Activated gamma-delta T cell treated with anti-CD3 and anti-CD28 coated beads, Interleukin-2, amount 50 U/mL, for 16 hours (primary cell): Measurements from ENCODE around the gene CYP2W1.
"Not testable (repeated sequence)": the region's sequence is repeated elsewhere in the genome, so short reads cannot be mapped to it uniquely, and the experiment has no call there.

Experiments
- DNase-seq: peaks from one replicate; pipeline ENCODE4 v3.0.0-alpha.2; 2020; ENCODE audit warnings: low read depth

Gene CYP2W1

GRCh38 chr7:999149-999879, 16.3 kb downstream of the CYP2W1 start:
- DNase-seq = no peak

- no peak for DNase-seq
These were observed 17.3 kb downstream of the CYP2W1 start for GRCh38 chr7:999941-1000935.

- not testable (repeated sequence) for DNase-seq
These were observed 18.2 kb downstream of the CYP2W1 start for GRCh38 chr7:1001069-1001770.

DNA sequence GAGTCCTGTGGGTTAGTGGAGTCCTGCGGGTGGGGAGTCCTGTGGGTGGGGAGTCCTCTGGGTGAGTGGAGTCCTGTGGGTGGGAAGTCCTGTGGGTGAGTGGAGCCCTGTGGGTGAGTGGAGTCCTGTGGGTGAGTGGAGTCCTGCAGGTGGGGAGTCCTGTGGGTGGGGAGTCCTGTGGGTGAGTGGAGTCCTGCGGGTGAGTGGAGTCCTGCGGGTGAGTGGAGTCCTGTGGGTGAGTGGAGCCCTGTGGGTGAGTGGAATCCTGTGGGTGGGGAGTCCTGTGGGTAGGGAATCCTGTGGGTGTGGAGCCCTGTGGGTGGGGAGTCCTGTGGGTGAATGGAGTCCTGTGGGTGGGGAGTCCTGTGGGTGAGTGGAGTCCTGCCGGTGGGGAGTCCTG, 19.0 kb downstream of the CYP2W1 start:
- DNase-seq = not testable (repeated sequence)

- not testable (repeated sequence) for DNase-seq
These were observed 19.5 kb downstream of the CYP2W1 start for GRCh38 chr7:1002445-1002844.

DNA sequence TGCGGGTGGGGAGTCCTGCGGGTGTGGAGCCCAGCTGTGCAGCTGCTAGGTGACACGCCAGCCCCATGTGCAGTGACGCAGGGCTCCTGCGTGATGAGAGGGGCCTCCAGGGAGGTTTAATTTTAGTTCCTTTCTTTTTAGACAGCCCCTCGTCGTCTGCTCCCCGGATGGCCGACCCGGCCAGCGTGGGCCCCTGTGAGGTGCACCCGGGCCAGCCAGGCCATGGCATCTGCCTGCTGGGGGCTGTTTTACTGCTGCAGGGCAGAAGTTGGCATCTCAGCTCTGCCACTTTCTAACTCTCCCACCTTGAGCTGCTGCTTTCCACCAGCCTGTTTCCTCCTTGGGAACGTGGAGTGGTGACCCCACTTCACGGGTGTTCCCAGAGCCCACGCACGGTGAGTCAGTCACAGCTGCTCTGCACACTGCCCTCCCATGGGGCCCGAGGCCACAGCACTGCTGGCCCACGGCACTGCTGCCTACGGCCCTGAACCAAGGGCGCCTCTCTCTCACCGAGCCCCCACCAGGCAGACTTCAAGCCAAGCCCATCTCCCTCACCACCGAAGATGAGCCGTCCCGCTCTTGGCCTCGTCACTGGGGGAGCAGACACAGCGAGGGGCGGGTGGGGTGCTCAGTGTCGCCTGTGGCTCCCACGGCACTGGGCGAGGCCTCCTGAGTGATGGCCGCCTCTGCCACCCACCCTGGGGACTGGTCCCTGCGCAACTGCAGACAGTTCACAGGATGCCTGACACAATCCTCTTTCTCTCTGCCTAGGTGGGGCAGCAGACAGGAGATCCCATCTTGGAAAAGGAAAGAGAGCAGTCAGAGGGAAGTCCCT, 21.3 kb downstream of the CYP2W1 start:
- DNase-seq = no peak

DNA sequence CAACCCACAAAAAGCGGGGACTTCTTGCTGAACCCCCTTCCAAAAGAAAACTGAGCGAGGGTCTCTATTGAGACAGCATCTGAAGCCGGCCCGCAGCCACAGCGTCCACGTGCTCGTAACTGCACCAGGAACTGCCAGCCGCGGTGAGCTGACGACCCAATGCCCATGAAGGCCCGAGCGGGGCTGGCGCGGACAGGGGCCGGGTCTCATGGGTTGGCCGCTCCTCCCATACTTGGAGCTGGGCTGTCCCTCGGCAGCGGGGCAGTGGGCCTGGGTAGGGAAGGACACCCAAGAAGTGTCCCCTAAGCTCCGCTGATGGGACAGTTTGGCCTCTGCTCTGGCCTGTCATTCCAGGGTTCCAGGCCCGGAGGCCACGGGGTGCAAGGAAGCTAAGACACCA, 22.3 kb downstream of the CYP2W1 start:
- DNase-seq = no peak

DNA sequence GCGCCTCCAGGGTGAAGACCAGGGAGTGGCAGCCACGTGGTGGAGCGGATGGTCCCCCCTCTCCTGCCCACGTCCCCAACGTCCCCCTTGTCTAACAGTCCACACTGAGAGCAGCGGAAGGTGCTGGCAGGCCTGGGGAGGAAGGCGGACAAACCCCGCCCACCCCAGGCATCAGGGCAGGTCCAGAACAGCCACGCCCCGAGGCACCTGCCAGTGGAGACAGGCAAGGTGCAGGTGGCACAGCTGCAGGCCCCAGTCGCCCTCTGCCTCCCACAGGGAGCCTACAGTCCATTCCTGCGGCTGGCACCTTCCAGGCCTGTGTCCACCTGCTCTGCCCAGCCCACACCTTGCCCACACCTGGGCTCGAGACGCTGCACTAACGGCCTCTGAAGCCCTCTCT, 24.9 kb downstream of the CYP2W1 start:
- DNase-seq = no peak

- DNase-seq = no peak
These were observed 25.9 kb downstream of the CYP2W1 start for GRCh38 chr7:1008733-1009363.

- no peak for DNase-seq
These were observed 26.8 kb downstream of the CYP2W1 start for GRCh38 chr7:1009747-1010146.

GRCh38 chr7:1010226-1010625, 27.2 kb downstream of the CYP2W1 start:
- no peak for DNase-seq

DNA sequence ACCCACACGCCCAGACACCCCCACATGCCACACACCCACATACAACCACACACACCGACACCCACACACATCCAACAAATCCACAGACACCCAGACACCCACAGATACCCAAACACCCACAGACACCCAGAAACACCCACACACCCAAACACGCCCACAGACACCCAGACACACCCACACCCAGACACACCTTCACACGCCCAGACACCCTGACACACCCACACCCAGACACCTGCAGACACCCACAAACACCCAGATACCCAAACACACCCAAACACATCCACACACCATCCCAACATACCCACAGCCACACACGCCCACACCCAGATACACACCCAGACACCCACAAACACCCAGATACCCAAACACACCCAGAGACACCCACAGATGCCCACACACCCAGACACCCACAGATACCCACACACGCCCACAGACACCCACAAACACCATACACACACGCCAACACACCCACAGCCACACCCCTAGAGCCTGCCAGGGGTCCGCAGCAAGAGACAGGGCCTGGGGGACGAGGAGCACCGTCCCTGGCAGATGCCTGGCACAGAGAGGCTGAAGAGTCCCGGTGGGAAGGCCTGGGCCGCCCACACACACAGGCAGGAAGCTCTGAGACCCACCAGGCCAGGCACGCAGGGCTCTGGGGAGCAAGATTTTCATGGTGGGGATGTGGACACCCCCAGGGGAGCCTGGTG, 28.5 kb downstream of the CYP2W1 start:
- DNase-seq = no peak

DNA sequence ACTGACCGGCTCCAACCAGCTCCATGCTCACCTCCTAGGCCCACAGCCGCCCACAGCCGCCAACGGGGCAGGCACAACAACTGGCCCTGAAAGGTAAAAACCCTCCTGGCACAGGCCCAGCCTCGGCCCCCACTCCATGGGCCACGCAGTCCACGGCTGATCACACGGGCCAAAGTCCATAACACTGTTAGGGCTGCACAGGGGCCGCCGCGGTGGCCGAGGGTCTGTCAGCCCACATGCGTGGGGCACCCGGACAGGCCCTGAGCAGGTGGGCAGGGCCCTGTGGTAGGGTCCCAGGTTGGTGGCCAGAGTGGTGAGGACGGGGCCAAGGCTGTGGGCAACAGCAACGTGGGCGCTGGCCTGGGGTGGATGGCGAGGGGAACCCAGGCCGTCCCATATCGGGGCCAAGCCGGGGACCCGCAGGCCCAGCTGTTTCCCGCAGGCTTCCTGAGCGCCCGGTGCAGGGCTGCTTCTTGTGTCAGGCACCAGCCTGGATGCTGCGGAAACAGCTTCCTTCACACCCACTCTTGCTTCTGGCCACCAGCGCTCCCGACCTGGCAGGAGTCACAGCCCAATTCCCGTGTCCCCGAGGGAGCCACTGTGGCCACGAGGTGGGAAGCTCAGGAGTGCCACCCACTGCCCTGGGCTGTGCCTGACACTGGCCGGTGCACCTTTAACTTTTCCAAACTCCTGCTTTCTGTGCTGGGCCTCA, 29.2 kb downstream of the CYP2W1 start:
- no peak for DNase-seq

GRCh38 chr7:1012716-1013095, 29.7 kb downstream of the CYP2W1 start:
- DNase-seq = no peak

DNA sequence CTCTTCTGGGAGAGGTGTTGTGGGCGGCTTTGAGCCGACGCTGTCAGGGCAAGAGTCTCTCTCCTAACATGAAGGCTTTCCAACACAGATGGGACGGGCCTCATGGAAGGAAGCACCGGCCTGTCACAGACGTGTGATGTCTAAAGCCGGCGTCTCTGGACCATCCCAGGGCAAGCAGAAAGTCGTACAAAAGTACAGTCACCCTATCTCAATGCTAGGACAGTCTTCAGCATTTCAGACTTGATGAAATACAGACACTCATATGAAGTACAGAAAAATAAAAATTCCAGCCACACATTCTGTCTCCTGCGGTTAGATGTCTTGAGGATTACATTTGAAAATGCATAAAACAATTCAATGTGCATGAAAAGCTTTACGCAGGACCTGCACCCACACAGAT, 30.6 kb downstream of the CYP2W1 start:
- DNase-seq = no peak

DNA sequence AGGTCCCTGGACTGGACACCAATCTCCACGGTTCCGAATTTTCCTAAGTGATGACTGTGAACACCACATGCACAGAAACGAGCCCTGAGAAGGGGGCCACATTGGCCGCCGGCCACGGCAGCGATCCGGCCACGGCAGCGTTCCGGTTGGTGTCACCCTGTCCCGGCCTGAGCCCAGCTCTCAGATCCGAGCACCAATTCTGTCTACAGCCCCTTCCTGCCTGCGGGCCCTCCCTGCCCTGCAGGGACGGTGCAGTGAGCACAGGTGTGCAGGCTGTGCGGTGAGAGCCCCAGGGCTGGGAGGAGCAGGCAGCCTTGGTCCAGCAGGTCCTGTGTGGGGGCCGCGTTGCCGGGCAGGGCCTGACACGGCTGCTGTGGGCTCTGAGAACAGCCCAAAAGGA, 31.7 kb downstream of the CYP2W1 start:
- no peak for DNase-seq

DNA sequence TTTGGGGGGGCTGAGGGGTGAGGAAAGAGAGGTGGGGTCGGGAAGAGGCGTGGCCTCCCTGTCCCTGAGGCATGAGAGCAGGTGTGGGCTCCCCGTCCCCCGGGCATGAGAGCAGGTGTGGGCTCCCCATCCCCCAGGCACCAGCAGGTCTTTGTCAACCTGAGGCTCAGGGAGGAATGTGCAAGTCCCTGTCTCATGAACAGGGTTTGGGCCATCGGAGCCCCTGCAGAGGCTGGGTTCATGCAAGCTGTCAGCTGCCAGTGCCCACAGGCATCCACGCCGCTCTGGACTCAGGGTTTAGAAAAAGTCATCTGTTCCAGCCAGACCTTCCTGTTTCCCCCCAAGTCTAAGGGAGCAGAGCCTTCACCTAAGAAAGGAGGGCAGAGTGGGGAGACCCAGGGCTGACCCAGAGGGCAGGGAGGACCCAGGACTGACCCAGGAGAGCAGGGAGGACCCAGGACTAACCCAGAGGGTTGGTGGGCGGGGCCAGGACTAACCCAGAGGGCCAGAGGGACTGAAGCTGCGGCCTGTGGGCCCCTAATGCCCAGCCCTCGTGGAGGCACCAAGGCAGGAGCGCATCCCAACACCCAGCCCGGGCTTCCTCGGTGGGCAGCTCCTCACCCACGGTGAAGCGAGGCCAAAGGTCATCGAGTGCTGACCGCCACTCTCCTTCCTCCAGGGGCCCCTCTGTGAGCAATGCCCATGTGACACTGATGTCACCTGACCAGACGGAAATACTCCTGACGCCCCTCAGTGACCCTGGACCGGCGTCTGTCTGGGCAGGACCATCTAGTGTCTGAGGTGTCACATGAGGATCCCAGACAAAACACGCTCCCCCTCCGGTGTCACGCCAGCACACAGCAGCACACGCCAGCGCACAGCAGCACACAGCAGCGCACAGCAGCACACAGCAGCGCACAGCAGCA, 32.5 kb downstream of the CYP2W1 start:
- DNase-seq = no peak
